Islet precursor cell (in vitro differentiated cells): Measurements from ENCODE around the gene NADK.
"Not testable (repeated sequence)": the region's sequence is repeated elsewhere in the genome, so short reads cannot be mapped to it uniquely, and the experiment has no call there.

Experiments used
- DNase-seq: peaks from one replicate; pipeline ENCODE4 v3.0.0-alpha.2; 2018

The NADK gene

DNA sequence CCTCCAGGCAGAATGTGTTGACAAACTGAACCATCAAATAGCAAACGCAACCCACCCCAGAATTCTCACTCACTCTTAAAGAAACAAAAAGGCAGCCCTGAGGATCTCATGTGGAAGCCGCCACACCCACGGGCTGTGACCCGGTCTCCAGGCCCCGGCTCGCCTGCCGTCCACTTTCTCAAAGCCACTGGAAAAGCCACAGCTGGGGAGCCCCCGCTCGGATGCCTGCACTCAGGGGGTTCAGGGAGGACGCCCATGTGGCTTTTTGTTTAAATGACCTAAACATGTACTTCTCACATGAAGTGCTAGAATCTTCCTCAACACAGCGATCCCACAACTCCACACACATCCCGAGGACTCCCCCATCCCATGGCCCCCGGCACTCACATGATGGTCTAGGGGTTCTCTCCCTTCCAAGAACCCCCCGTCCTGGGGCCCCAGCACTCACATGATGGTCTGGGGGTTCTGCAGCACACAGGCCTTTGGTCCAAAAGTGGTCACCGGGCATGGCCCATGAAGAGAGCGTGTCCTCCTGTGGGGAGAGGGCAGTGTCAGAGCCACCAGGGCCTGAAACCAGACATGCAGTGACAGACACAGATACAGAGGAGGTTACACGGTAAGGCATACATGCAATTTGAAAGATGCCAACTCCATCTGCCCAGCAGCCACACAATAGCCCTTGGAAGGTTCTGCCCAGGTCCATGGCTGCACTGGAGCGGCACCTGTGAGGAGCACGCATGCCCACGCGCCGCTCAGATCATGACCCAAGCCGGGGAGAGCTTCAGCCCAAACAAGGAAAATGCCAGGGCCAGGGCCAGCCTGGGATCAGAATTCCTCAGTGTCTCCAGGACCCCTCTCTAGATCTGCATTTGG, 16.5 kb downstream of the NADK start:
- peak; percentile 44 for DNase-seq

GRCh38 chr1:1760715-1761114, 17.6 kb downstream of the NADK start:
- DNase-seq = peak; percentile 40

DNA sequence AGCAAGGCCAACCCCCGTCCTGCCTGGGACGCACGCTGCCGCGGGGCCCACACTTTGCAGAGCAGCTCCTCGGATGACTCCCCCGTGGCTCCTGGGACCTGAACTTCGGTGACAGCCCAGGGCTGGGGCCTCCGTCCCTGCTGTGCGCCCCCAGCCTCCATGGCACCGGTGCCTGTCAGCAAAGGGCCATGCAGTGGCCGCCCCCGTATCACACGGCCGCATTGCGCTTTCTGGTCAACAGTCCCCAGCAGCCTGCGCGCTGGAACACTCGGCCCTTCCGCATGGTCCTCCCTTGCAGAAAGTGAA, 18.0 kb downstream of the NADK start:
- DNase-seq = no peak

DNA sequence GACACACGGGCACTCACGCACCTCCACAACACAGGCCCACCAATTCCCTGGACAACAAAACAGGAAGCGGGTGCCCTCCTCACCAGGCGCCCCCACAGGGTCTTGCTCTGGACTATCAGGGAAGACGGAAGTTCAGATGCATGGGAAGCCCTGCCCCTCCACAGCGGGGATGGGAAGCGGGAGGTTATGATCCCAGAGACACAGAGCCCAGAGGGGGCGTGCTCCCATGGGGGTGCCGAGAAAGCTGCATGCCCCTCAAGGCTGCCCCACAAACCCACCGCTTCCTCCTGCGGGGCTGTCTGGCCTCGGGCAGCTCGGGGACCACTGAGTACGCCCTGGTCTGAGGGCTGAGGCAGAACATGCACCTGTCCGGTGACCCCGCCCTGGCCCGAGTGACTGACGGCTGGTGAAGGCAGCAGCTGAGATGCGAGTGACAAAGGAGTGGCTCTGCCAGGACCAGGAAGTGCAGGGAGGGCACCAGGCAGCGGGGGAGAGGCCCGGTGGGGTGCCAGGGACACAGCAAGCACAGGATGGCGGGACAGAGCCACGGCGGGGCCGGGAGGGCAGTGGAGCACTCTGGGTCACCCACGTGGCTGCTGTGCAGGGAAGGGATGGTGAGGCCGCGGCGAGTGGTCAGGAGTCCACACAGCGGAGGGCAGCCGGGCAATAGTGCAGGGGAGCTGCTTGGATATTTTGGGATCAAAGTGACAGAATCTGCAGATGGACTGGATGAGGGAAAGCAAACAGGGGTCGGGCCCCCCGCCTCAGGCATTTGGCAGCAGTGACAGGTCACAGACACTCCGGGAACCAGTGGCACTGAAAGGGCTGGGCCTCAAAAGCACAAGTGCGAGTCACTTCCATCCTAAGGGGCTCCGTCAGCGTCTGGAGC, 18.6 kb downstream of the NADK start:
- peak; percentile 50 for DNase-seq

DNA sequence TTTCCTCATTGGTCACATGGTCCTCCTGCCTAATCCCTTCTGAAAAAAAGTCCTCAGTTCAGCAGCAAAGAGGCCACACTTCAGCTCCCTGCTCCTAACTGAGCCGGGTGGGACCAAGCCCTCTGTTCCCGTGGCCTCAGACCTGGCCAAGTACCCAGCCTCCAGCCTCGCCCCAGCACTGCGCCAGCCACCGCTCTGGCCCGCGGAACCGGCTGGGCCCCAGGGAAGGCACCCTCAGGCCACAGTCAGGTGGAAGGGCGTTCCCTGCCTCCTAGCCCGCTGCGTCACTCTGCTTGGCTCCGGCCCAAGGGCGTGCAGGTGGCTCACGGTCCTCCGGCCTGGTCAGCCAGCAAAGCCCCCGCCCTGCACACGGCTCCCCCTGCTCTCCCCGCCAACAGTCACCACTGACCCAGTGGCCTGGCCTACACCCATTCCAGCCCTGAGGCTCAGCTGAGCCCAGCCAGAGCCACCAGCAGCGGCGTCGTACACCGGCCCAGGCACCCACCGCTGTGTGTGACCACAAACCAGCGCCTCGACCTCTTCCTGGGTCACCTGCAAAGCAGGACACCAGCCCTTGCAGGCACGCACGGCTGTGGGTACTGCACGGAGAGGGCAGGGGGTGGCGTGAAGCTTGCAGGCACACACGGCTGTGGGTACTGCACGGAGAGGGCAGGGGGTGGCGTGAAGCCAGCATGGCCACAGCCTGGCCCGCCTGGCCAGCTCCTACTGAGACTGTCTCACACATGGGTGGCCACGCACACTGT, 19.4 kb downstream of the NADK start:
- DNase-seq = peak; percentile 67

- peak; percentile 49 for DNase-seq
Observed at GRCh38 chr1:1758059-1758621, 20.1 kb downstream of the NADK start.

- peak; percentile 40 for DNase-seq
Observed at GRCh38 chr1:1757422-1758058, 20.7 kb downstream of the NADK start.

DNA sequence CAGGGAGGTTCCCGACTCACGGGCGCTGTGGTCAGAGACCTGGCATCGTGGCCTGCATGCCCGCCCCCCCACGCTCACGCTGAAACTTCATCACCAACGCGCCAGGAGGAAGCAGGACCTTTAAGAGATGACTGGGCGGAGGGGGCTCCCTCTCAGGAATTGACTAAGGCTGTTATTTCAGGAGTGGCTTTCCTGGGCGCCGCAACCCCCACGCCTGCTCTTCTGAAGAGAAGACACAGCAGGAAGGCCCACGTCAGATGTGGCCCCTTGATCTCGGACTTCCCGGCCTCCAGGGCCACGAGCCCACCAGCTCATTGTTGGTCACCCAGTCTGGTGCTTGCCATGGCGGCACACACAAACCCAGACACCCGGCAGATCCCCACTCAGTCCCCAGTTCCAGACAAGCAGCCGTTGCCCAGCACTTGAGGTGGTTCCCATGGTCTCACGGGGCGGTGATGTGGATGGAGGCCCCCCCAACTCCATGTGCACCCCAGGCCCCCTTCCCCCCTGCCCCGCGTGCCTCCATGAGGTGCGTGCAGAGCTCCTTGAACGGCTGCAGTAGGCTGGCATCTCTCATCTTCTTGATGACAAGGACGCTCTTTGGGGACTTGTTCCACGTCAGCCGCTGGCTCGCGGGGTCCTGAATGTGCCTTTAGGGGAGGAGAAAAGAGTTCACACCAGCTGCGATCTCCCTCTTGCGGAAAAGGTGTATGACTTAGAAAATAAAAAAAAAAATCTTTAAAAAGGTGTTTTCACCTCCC, 21.4 kb downstream of the NADK start:
- DNase-seq = peak; percentile 43

GRCh38 chr1:1755852-1756251, 22.4 kb downstream of the NADK start:
- peak; percentile 47 for DNase-seq

DNA sequence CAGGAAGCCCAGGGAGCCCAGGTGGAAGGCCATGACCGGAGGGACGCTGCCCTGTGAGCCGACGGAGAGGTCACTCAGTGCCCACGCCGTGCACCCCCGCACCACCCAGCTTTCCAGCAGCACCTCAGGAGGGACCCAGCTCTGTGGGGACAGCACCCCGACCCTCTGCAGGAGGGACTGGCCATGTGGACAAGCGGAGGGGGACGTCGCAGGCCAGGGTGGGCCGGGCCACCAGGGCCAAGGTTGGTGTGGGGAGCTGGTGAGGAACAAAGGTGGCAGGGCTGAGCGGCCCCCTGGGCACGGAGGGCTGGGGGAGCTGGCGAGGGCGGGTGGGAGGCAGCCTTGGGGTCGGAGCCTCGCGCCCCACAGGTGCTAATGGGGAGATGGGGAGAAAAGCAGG, 22.8 kb downstream of the NADK start:
- peak; percentile 41 for DNase-seq

DNA sequence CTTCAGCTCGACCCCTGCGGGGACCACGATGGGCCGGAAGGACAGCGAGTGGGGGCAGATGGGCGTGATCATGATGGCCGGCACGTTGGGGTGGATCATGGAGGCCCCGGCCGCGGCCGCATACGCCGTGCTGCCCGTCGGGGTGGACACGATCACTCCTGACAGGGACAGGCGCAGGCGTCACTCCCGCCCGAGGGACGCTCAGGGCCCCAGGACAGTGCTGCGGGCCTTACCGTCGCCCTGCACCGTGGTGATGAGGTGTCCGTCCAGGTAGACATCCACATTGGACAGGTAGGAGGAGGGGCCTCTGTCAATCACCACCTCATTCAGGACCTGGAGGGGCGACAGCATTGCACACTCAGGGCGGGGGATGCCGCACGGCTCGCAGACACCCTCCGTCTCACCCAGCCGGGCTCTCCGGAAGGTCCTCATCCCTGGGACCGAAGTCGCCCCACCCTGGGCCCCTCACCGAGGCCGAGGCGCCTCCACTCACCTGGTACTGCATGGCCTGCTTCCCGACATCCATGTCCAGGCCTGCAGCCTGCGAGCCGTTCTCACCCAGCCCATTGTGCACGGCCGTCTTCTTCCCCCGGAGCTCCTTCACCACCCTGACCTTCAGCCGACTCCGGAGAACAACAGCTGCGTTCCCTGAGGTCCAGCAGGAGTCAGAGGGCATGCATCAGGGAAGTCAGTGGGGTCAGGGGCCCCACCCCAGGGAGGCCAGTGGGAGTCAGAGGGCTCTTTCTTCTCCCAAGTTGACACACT, 24.0 kb downstream of the NADK start:
- peak; percentile 41 for DNase-seq

- DNase-seq = peak; percentile 42
Observed at GRCh38 chr1:1753607-1754005, 24.7 kb downstream of the NADK start.

DNA sequence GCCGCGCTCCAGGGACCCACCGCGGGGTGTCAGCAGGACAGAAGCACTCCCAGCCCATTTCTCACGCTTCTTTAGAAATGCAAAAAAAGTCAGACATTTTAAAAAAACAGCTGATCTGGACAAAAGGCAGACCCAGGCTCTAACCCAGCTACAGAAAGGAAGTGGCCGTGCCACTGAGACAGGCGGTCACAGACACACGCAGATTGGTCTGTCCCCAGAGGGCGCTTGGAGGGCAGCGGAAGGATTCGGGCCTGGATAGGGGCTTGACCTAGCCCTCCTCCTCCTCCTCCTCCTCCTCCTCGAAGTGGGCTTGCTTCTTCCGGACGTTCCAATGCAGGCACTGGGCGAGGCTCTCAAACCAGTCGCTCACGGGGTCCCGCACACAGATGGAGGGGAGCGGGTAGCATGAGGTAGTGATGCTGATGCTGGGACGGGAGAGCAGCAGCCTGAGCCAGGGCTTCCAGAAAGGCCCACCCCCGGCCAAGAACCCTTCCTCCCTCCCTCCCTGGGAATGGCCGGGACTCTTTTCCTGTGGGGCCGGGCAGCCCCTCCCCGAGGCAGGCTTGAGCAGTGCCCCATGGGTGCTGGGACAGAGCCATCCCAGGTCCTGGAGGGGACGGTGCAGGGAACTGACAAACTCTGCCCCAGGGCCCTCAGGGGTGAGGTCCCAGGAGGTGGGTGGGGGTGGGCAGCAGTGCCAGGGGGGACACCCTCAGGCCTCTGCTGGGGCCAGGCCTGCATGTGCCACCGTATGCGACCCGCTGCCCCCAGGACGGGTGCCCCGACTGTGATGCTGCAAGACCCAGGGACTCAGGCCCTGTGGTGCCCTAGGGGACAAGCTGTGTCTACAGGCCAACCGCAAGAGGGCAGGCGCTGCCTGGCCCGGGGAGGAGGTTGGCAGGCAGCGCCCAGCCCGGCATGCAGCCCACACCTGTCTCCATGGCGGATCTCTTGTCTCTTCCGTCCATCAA, 25.3 kb downstream of the NADK start:
- no peak for DNase-seq

DNA sequence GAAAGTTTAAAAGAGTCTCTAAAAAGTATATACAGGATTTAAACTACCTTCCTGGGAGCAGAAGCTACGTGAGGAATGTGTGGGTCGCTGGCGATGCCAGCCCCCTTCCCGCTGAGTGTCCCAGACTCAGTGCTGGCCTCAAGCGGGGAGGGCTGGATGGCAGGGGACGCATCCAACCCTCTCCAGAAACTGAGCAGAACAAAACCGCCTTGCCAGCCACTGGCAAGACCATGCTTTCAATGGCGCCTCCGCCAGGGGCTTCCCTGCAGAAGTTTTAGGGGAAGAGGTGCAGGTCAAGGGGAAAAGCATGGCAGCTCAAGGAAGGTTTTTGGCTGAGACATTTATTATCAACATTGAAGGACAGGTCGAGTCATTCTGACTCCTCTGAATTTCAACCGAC, 26.1 kb downstream of the NADK start:
- no peak for DNase-seq

- not testable (repeated sequence) for DNase-seq
Observed at GRCh38 chr1:1749941-1750340, 28.3 kb downstream of the NADK start.

DNA sequence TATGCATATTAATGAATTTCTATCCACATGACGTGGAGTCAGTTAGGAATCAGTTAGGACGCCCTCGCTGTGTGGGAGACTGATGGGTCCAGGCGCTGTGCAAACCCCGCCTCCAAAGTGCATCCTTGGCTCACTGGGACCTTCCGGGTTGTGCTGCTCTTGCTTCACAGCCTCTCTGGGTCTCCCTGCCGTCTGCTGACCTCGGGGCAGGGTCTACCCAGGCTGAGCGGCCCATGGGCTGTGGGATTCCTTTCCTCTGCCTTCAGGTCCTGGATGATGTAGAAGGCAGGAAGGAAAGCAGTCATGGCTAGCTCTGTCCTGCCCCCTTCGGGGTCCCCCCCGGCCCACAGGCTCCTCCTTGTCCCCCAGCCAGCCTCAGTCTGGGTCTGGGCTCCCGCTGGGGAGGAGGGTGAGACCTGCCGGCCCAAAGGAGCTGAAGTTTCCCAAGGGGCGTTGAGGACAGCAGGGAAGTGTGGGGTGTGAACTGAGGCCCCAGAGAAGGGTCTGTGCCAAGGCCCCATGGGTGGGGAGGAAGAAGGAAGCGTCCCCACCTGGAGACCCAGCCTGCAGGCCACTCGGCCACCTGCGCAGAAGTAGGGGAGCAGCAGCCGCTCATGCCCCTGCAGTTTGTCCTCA, 29.5 kb downstream of the NADK start:
- DNase-seq = no peak

- not testable (repeated sequence) for DNase-seq
Observed at GRCh38 chr1:1746566-1746909, 31.7 kb downstream of the NADK start.

- peak; percentile 76 for DNase-seq
Observed at GRCh38 chr1:1745651-1746565, 32.4 kb downstream of the NADK start.
